WTC11 (cell line): ENCODE measurements around the gene PCDHAC1. TPM values are rescaled to one million over a fixed set of nuclear protein-coding genes. Genes with fewer than 3 reads are reported as not detected.

ENCODE experiments used
- ATAC-seq: fragments of 200-7000 bp; cut with Tn5 transposase; 2 replicates; pipeline ENCODE4 v1.10.0; 2021; ENCODE audit warnings: mild to moderate bottlenecking, moderate library complexity
- CTCF ChIA-PET: fragments of 300-600 bp; sonication (Branson Sonifier 250); formaldehyde crosslinking; loops from one replicate; lab custom pipeline; 2021; ENCODE audit warnings: antibody characterized with exemption; lab: Charles Lee
- POLR2A ChIA-PET: fragments of 350-600 bp; sonication (Branson Sonifier 250); formaldehyde crosslinking; loops from one replicate; lab custom pipeline; 2021; ENCODE audit warnings: antibody characterized with exemption; lab: Charles Lee
- DNase-seq: peaks from one replicate; pipeline ENCODE4 v3.0.0; 2021; ENCODE audit warnings: low spot score
- H3K27ac Mint-ChIP-seq: 2 replicates; pipeline ENCODE4 v1.8.0; 2021; ENCODE audit warnings: mixed read lengths
- H3K27me3 Mint-ChIP-seq: 2 replicates; pipeline ENCODE4 v1.8.0; 2021; ENCODE audit warnings: low read depth, mild to moderate bottlenecking, moderate library complexity, mixed read lengths
- H3K36me3 Mint-ChIP-seq: 2 replicates; pipeline ENCODE4 v1.8.0; 2021; ENCODE audit warnings: mixed read lengths
- H3K4me1 Mint-ChIP-seq: 2 replicates; pipeline ENCODE4 v1.8.0; 2022; ENCODE audit warnings: mixed read lengths
- H3K4me3 Mint-ChIP-seq: 2 replicates; pipeline ENCODE4 v1.8.0; 2021; ENCODE audit warnings: mild to moderate bottlenecking, moderate library complexity, mixed read lengths
- H3K9me3 Mint-ChIP-seq: 2 replicates; pipeline ENCODE4 v1.8.0; 2021; ENCODE audit warnings: mixed read lengths
- FOXJ3 ChIP-seq: sonication (generic); formaldehyde crosslinking; IDR thresholded peaks from 2 replicates; pipeline ENCODE4 v1.9.0; 2021; ENCODE audit warnings: missing genetic modification reagents, mild to moderate bottlenecking, borderline replicate concordance
- MXD4 ChIP-seq: fragments of 250-450 bp; sonication (Bioruptor Pico); IDR thresholded peaks from 2 replicates; pipeline ENCODE4 v1.8.0; 2021; ENCODE audit warnings: mild to moderate bottlenecking, moderate library complexity, borderline replicate concordance
- NFYB ChIP-seq: sonication (generic); formaldehyde crosslinking; conservative IDR thresholded peaks from 2 replicates; pipeline ENCODE4 v1.8.0; 2022; ENCODE audit warnings: low read depth, missing genetic modification reagents
- ZNF423 ChIP-seq: fragments of 250-450 bp; sonication (Bioruptor Pico); IDR thresholded peaks from 2 replicates; pipeline ENCODE4 v2.1.2; 2022; ENCODE audit warnings: mild to moderate bottlenecking, moderate library complexity
- total RNA-seq: library from RNA; stranded (reverse); gene quantifications from 3 replicates; pipeline ENCODE4 v1.2.3, GENCODE V29; 2021
- TF ChIP-seq, protein P1 (sequence below): sonication (generic); formaldehyde crosslinking; IDR thresholded peaks from 2 replicates; pipeline ENCODE4 v1.8.0; 2022; ENCODE audit warnings: missing genetic modification reagents
- TF ChIP-seq, protein P2 (sequence below): fragments of 200-600 bp; IDR thresholded peaks from 2 replicates; pipeline ENCODE4 v1.8.0; 2022; ENCODE audit warnings: antibody characterized with exemption
- TF ChIP-seq, protein P3 (sequence below): sonication (generic); formaldehyde crosslinking; IDR thresholded peaks from 2 replicates; pipeline ENCODE4 v1.8.1; 2023; ENCODE audit warnings: mild to moderate bottlenecking, missing genetic modification reagents
- TF ChIP-seq, protein P4 (sequence below): fragments of 250-450 bp; sonication (Bioruptor Pico); IDR thresholded peaks from 2 replicates; pipeline ENCODE4 v1.9.0; 2021; ENCODE audit warnings: mild to moderate bottlenecking, borderline replicate concordance
- TF ChIP-seq, protein P5 (sequence below): sonication (generic); formaldehyde crosslinking; IDR thresholded peaks from 2 replicates; pipeline ENCODE4 v1.8.0; 2023; ENCODE audit warnings: missing genetic modification reagents, mild to moderate bottlenecking, borderline replicate concordance
- TF ChIP-seq, protein P6 (sequence below): fragments of 250-450 bp; sonication (Bioruptor Pico); IDR thresholded peaks from 2 replicates; pipeline ENCODE4 v1.8.0; 2021; ENCODE audit warnings: mild to moderate bottlenecking
- TF ChIP-seq, protein P7 (sequence below): sonication (generic); formaldehyde crosslinking; IDR thresholded peaks from 2 replicates; pipeline ENCODE4 v1.8.0; 2023; ENCODE audit warnings: missing genetic modification reagents

Gene PCDHAC1
- total RNA-seq, 1 experiment from 2014 or later, result 8.4 TPM

DNA sequence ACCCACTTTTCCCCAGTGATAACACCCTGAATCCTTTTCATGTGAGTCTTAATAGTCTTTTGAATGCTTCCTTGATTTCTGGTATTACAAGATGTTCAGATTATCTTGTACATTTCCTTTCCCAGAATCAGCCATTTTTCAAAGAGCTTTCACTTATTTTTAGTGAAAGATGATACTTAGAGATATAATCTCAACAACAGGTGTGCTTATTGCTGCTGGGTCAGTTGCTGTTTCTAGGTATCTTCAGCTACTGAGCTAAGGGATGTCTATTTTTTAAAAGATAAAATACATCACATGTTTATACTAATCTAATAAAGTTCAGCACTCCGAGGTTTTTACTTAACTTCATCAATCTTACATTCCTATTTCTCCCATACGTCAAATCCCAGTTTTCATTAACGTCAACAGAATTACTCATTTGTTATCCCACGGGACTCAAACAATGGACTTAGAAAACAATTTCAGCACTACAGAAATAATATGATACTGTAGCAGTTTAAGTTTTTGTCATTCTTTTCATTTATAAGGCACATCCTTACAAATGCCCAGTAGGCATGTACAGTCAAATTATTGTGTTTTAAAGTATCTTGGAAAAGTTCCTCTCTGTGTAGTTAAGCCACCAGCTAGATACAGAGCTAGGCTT lies 9.0 kb downstream of the PCDHAC1 start (continued):
- TF ChIP-seq, protein P1, sequence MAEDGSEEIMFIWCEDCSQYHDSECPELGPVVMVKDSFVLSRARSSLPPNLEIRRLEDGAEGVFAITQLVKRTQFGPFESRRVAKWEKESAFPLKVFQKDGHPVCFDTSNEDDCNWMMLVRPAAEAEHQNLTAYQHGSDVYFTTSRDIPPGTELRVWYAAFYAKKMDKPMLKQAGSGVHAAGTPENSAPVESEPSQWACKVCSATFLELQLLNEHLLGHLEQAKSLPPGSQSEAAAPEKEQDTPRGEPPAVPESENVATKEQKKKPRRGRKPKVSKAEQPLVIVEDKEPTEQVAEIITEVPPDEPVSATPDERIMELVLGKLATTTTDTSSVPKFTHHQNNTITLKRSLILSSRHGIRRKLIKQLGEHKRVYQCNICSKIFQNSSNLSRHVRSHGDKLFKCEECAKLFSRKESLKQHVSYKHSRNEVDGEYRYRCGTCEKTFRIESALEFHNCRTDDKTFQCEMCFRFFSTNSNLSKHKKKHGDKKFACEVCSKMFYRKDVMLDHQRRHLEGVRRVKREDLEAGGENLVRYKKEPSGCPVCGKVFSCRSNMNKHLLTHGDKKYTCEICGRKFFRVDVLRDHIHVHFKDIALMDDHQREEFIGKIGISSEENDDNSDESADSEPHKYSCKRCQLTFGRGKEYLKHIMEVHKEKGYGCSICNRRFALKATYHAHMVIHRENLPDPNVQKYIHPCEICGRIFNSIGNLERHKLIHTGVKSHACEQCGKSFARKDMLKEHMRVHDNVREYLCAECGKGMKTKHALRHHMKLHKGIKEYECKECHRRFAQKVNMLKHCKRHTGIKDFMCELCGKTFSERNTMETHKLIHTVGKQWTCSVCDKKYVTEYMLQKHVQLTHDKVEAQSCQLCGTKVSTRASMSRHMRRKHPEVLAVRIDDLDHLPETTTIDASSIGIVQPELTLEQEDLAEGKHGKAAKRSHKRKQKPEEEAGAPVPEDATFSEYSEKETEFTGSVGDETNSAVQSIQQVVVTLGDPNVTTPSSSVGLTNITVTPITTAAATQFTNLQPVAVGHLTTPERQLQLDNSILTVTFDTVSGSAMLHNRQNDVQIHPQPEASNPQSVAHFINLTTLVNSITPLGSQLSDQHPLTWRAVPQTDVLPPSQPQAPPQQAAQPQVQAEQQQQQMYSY (CRISPR knock-in tag), result no peak
- TF ChIP-seq NFYB, result no peak
- TF ChIP-seq, protein P2, sequence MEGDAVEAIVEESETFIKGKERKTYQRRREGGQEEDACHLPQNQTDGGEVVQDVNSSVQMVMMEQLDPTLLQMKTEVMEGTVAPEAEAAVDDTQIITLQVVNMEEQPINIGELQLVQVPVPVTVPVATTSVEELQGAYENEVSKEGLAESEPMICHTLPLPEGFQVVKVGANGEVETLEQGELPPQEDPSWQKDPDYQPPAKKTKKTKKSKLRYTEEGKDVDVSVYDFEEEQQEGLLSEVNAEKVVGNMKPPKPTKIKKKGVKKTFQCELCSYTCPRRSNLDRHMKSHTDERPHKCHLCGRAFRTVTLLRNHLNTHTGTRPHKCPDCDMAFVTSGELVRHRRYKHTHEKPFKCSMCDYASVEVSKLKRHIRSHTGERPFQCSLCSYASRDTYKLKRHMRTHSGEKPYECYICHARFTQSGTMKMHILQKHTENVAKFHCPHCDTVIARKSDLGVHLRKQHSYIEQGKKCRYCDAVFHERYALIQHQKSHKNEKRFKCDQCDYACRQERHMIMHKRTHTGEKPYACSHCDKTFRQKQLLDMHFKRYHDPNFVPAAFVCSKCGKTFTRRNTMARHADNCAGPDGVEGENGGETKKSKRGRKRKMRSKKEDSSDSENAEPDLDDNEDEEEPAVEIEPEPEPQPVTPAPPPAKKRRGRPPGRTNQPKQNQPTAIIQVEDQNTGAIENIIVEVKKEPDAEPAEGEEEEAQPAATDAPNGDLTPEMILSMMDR, result no peak

DNA sequence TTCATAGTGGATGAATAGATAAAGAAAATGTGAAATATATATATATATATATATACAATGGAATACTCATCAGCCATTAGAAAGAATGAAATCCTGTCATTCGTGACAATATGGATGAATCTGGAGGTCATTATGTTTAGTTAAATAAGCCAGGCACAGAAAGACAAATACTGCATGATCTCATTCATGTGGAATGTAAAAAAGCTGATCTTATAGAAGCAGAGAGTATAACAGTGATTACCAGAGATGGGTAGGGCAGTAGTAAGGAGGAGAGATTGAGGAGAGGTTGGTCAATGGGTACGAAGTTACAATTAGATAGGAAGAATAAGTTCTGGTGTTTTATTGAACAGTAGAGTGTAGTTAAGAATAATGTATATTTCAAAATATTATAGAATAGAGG lies 20.5 kb downstream of the PCDHAC1 start:
- H3K9me3 Mint-ChIP-seq, result peaks cover 16% of the 10 kb centered on the region
- H3K27me3 Mint-ChIP-seq, result no peaks in the 10 kb centered on the region
- no peak overlapping the region for H3K4me3 Mint-ChIP-seq
- no peak for ATAC-seq
- no peak for DNase-seq
- POLR2A ChIA-PET, result no interaction called here
- no peaks in the 10 kb centered on the region for H3K4me1 Mint-ChIP-seq
- peaks cover 5% of the 10 kb centered on the region; the same call in 1 of the 2 replicates for H3K36me3 Mint-ChIP-seq
- TF ChIP-seq ZNF423 (no peak), MXD4 (CRISPR knock-in tag) (no peak), FOXJ3 (CRISPR knock-in tag) (no peak)
- TF ChIP-seq, protein P3, sequence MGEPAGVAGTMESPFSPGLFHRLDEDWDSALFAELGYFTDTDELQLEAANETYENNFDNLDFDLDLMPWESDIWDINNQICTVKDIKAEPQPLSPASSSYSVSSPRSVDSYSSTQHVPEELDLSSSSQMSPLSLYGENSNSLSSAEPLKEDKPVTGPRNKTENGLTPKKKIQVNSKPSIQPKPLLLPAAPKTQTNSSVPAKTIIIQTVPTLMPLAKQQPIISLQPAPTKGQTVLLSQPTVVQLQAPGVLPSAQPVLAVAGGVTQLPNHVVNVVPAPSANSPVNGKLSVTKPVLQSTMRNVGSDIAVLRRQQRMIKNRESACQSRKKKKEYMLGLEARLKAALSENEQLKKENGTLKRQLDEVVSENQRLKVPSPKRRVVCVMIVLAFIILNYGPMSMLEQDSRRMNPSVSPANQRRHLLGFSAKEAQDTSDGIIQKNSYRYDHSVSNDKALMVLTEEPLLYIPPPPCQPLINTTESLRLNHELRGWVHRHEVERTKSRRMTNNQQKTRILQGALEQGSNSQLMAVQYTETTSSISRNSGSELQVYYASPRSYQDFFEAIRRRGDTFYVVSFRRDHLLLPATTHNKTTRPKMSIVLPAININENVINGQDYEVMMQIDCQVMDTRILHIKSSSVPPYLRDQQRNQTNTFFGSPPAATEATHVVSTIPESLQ, result no peak
- TF ChIP-seq, protein P4, sequence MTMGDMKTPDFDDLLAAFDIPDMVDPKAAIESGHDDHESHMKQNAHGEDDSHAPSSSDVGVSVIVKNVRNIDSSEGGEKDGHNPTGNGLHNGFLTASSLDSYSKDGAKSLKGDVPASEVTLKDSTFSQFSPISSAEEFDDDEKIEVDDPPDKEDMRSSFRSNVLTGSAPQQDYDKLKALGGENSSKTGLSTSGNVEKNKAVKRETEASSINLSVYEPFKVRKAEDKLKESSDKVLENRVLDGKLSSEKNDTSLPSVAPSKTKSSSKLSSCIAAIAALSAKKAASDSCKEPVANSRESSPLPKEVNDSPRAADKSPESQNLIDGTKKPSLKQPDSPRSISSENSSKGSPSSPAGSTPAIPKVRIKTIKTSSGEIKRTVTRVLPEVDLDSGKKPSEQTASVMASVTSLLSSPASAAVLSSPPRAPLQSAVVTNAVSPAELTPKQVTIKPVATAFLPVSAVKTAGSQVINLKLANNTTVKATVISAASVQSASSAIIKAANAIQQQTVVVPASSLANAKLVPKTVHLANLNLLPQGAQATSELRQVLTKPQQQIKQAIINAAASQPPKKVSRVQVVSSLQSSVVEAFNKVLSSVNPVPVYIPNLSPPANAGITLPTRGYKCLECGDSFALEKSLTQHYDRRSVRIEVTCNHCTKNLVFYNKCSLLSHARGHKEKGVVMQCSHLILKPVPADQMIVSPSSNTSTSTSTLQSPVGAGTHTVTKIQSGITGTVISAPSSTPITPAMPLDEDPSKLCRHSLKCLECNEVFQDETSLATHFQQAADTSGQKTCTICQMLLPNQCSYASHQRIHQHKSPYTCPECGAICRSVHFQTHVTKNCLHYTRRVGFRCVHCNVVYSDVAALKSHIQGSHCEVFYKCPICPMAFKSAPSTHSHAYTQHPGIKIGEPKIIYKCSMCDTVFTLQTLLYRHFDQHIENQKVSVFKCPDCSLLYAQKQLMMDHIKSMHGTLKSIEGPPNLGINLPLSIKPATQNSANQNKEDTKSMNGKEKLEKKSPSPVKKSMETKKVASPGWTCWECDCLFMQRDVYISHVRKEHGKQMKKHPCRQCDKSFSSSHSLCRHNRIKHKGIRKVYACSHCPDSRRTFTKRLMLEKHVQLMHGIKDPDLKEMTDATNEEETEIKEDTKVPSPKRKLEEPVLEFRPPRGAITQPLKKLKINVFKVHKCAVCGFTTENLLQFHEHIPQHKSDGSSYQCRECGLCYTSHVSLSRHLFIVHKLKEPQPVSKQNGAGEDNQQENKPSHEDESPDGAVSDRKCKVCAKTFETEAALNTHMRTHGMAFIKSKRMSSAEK (CRISPR knock-in tag), result no peak
- TF ChIP-seq, protein P5, sequence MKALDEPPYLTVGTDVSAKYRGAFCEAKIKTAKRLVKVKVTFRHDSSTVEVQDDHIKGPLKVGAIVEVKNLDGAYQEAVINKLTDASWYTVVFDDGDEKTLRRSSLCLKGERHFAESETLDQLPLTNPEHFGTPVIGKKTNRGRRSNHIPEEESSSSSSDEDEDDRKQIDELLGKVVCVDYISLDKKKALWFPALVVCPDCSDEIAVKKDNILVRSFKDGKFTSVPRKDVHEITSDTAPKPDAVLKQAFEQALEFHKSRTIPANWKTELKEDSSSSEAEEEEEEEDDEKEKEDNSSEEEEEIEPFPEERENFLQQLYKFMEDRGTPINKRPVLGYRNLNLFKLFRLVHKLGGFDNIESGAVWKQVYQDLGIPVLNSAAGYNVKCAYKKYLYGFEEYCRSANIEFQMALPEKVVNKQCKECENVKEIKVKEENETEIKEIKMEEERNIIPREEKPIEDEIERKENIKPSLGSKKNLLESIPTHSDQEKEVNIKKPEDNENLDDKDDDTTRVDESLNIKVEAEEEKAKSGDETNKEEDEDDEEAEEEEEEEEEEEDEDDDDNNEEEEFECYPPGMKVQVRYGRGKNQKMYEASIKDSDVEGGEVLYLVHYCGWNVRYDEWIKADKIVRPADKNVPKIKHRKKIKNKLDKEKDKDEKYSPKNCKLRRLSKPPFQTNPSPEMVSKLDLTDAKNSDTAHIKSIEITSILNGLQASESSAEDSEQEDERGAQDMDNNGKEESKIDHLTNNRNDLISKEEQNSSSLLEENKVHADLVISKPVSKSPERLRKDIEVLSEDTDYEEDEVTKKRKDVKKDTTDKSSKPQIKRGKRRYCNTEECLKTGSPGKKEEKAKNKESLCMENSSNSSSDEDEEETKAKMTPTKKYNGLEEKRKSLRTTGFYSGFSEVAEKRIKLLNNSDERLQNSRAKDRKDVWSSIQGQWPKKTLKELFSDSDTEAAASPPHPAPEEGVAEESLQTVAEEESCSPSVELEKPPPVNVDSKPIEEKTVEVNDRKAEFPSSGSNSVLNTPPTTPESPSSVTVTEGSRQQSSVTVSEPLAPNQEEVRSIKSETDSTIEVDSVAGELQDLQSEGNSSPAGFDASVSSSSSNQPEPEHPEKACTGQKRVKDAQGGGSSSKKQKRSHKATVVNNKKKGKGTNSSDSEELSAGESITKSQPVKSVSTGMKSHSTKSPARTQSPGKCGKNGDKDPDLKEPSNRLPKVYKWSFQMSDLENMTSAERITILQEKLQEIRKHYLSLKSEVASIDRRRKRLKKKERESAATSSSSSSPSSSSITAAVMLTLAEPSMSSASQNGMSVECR (CRISPR knock-in tag), result no peak
- TF ChIP-seq, protein P1 (CRISPR knock-in tag), result no peak
- TF ChIP-seq, protein P6, sequence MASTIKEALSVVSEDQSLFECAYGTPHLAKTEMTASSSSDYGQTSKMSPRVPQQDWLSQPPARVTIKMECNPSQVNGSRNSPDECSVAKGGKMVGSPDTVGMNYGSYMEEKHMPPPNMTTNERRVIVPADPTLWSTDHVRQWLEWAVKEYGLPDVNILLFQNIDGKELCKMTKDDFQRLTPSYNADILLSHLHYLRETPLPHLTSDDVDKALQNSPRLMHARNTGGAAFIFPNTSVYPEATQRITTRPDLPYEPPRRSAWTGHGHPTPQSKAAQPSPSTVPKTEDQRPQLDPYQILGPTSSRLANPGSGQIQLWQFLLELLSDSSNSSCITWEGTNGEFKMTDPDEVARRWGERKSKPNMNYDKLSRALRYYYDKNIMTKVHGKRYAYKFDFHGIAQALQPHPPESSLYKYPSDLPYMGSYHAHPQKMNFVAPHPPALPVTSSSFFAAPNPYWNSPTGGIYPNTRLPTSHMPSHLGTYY, result no peak
- TF ChIP-seq, protein P7, sequence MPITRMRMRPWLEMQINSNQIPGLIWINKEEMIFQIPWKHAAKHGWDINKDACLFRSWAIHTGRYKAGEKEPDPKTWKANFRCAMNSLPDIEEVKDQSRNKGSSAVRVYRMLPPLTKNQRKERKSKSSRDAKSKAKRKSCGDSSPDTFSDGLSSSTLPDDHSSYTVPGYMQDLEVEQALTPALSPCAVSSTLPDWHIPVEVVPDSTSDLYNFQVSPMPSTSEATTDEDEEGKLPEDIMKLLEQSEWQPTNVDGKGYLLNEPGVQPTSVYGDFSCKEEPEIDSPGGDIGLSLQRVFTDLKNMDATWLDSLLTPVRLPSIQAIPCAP, result no peak
- CTCF ChIA-PET, result interaction anchor here (0.9 kb wide), 1 partner anchor 93 kb away, joined by 3 read pairs; no protein-coding TSS in a partner anchor
- H3K27ac Mint-ChIP-seq, result no peak overlapping the region
